GM19324 (cell line): ENCODE data around the gene MRGPRX2.

ENCODE experiments used
- ATAC-seq: cut with Tn5 transposase; IDR thresholded peaks from one replicate; pipeline ENCODE4 v1.9.1; 2021; ENCODE audit warnings: mild to moderate bottlenecking, moderate library complexity; ENCODE audit not compliant: unreplicated experiment, low FRiP score

The MRGPRX2 gene

GRCh38 chr11:19076744-19077589, 16.4 kb upstream of the MRGPRX2 start:
- ATAC-seq = no peak

- ATAC-seq = no peak
These were observed 15.1 kb upstream of the MRGPRX2 start for GRCh38 chr11:19075636-19076035.

- ATAC-seq = no peak
These were observed 13.2 kb upstream of the MRGPRX2 start for GRCh38 chr11:19073454-19074415.

DNA sequence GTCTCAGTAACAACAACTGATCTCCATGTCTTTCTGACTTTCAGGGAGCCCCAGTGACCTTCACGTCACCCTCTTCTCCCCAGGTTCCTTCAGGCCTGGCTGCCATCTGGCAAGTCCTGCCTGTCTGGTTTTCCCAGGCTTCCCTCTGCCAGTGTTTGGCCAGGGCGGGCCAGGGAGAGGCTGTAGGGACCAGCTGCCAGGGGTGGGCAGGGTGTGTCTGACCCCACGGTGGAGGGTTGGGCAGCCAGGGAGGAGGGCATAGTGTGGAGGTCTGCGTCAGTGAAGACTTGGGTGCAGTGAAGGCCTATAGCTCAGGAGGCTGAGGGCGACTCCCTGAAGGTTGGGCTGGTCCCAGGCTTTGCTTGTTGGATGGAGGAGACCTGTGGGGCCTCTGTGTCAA, 11.9 kb upstream of the MRGPRX2 start:
- no peak for ATAC-seq

GRCh38 chr11:19071255-19071654, 10.7 kb upstream of the MRGPRX2 start:
- no peak for ATAC-seq

GRCh38 chr11:19059833-19060232, 684 bp downstream of the MRGPRX2 start:
- no peak for ATAC-seq

- ATAC-seq = no peak
These were observed 4.6 kb downstream of the MRGPRX2 start for GRCh38 chr11:19055905-19056304.

GRCh38 chr11:19055016-19055415, 5.5 kb downstream of the MRGPRX2 start:
- no peak for ATAC-seq

- no peak for ATAC-seq
These were observed 6.6 kb downstream of the MRGPRX2 start for GRCh38 chr11:19053909-19054308.

DNA sequence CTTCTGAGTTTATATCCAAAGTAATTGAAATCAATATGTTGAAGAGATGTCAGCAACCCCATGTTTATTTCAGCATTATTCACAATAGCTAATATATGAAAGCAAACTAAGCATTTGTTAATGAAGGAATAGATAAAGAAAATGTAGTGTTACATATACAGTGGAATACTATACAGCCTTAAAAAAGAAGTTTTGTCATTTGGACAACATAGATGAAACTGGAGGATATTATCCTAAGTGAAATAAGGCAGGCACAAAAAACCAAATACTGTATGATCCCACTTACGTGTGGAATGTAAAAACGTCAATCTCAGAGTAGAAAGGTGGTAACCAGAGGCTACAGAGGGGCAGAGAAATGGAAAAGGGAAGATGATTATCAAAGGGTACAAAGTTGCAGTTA, 10.2 kb downstream of the MRGPRX2 start:
- no peak for ATAC-seq

DNA sequence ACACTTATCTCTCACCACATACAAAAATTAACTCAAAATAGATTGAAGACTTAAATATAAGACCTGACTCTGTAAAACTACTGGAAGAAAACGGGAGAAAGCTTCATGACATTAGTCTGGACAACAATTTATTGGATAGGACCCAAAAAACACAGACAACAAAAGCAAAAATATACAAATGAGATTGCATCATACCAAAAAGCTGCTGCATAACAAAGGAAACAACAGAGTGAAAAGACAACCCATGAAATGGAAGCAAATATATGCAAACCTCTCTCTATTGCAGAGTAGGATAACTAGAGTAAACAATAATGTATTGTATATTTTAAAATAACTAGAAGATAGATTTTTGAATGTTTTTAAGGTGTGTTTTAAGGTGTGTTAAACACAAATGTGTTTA, 11.2 kb downstream of the MRGPRX2 start:
- no peak for ATAC-seq

DNA sequence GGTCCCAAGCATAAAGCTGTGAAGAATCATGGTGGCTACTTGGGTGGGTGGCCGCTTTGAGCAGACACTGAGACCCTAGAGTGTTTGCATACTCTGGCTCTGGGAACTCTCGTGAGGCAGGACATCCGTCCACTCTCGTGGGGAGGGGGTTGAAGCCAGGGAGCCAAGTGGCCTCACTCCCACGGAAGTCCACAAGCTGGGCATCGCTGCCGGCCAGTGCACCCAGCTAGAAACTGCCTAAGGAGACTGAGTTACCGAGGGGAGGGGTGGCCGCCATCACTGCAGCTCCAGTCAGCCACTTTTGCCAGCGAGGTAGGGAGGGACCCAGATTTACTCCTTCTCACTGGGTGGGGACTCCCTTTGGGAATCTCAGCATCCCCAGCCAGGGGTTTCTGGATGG, 20.5 kb downstream of the MRGPRX2 start:
- no peak for ATAC-seq

- ATAC-seq = no peak
These were observed 21.1 kb downstream of the MRGPRX2 start for GRCh38 chr11:19039409-19039808.

DNA sequence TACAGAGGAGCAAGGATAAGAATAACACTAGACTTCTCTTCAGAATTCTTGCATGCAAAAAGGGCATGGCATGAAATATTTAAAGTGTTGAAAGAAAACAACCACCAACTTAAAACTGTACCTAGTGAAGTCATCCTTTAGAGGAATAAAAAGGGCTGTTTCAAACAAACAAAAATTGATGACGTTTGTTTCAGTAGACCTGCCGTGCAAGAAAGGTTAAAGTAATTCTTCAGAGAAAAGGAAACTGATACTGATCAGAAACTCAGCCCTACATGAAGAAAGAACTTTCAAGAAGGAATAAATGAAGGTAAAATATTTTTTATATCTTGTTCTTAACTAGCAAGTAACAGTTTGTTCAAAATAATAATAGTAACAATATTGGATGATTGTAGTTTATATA, 27.5 kb downstream of the MRGPRX2 start:
- no peak for ATAC-seq

DNA sequence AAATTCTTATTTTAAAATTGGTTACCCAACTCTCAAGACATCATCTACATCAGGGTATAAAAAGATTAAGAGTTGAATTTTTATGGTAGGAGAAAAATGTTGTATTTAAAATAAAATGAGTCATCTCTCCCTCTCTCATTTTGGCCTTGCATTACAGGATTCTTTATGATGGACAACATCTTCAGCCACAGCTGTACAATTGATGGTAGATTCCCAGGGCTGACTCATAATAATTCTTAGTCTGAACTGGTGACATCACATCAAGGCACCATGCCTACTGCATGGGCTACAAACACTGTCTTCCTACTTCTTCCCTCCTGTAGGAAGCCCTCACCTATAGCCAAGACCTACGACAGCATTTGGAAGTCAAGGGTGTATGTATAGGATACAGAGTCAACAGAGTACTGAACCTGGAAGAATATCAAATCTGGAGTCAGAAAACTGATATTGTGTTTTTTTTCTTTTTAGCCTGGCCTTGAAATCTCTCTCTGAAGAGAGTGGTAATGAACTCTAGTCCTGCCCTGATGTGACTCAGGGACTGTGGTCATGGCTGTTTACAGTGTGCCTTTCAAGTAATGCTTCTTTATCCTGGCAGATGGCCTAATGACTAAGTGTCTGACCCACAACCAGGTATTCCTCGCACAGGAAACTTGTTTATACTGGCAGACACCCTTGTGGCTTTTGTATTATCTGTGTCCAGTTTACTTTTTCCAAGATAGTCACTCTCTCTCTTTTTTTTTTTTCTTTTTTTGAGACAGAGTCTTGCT, 32.5 kb downstream of the MRGPRX2 start:
- no peak for ATAC-seq

DNA sequence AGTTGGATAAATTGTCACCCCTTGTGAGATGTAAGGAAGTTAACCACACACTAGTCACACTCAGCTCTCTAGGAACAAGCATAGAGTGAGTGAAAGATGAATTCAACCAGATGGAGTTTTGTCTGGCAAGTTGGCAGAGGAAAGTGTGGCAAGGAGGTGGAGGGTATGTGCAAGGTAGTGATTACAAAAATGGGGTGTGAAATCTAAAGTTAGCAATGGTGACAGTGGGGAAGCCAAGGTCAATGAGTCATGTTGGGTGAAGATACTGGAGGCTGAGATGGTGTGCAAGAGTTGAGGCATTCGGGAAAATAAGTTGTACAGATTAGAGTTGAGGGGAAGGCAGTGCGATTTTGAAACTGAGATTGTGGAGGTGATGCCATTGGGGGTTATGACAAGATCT, 33.7 kb downstream of the MRGPRX2 start:
- no peak for ATAC-seq

DNA sequence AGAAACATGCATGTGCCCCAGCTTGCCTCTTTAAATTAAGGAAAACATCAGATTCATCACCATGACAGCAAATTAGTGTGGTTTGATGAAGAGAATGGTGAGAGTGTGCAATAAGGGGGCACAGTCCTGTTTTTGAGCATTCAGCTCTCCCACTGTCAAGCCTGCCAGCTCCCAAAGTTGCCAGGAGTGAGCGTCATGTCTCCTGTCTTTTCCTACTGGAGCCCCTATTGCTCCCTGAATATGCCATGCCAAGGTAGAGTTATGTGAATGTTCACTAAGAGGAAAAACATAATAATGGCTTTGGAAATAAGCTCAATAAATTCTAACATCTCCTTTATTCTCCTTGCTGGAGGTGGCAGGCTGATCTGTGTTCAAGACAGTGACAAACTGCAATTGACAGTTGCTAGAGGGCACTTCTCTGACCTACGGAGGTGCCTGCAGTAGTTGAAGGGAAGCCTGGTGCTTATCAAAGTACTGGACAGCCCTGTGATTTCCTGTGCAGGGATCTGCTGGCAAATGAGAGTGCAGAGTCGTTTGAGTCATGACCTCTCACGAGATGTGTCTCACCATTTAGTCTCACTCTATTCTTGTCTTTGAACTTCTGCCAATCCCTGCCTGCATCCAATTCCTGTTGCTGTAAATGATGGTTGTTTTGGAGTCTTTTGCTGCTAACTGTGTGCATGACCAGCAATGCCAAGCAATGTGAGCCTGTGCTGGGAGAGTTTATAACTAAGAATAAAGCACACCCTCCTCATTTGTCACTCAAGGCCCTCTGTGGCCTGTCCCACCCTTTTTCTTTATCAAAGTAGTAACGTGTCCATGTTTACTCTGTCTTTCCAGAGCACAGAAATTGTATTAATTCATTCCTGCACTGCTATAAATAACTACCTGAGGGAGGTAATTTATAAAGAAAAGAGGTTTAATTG, 34.8 kb downstream of the MRGPRX2 start:
- no peak for ATAC-seq

DNA sequence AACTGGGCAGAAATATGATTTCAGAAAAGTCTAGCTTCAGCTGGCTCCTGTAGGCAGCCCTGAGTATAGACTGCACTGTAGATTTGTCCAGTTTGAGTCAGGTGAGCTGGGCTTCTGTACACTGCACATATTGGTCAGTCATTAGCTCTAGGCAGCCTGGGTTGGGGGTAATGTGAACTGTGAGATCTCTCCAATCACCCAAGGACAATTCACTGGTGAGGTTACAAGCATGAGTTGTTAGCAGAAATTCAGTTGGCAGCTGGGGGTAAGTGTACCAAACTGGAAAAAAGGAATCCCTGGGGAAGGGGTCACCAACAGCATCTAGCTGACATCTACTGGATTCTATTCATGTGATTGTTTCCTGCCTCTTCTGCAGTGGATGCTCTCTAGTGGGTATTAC, 39.7 kb downstream of the MRGPRX2 start:
- ATAC-seq = no peak

GRCh38 chr11:19018901-19019300, 41.6 kb downstream of the MRGPRX2 start:
- no peak for ATAC-seq
